ENCODE measurements around the gene ZFP62. TPM values are rescaled to one million over a fixed set of nuclear protein-coding genes. Genes with fewer than 3 reads are reported as not detected.

Gene ZFP62
- total RNA-seq, 1 donor from 2014 or later: 62.0 TPM

- Mint-ChIP-seq H3K27ac (no peak overlapping the region), H3K36me3 (ENCODE audit: insufficient read depth) (peaks cover 77% of the 10 kb centered on the region), H3K4me3 (ENCODE audit: low read depth) (no peak overlapping the region), H3K27me3 (no peaks in the 10 kb centered on the region), H3K4me1 (ENCODE audit: low read depth) (no peaks in the 10 kb centered on the region), H3K9me3 (ENCODE audit: low read depth) (peaks cover 79% of the 10 kb centered on the region)
- no peak for TF ChIP-seq CTCF (IDR thresholded peaks at IDR 0.05; ENCODE audit: unreplicated experiment)
- no peak for DNase-seq (ENCODE audit: low spot score, unreplicated experiment)
These were observed 14.1 kb downstream of the ZFP62 start for GRCh38 chr5:180847026-180847425.

DNA sequence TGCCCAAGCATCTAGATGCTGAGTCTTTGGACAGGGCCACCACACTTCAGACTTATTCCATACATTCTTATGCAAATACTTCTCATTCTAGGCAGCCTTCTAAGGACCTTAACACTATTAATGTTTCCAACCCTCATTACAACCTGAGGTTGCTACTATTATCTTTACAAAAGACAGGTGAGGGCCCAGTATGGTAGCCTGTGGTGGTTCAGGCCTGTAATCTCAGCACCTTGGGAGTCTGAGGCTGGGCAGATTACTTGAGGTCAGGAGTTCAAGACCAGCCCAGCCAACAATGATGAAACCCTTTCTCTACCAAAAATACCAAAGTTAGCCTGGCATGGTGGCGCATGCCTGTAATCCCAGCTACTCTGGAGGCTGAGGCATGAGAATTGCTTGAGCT is 16.2 kb downstream of the ZFP62 start:
- TF ChIP-seq CTCF (IDR thresholded peaks at IDR 0.05; ENCODE audit: unreplicated experiment): no peak
- Mint-ChIP-seq H3K36me3 (ENCODE audit: insufficient read depth) (peaks cover 59% of the 10 kb centered on the region), H3K9me3 (ENCODE audit: low read depth) (peaks cover 59% of the 10 kb centered on the region)

DNA sequence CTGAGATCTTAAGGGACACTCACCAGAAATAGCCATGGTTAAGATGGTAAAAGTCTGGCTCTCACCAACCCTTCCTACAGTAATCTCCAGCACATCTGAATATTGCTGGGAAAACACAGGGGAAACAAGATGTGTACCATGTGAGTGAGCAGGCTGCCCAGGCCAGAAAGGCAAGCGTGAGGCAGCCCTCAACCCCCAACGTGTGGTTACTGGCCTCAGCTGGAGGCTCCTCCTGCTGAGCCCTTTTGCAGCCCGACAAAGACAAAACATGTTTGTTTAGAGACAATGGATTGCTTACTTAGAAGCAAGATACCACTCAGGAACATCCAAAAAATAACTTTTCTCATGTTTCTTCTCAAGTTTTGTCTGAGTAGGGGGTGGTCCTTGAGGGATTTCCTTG is 16.6 kb downstream of the ZFP62 start:
- Mint-ChIP-seq H3K9me3 (ENCODE audit: low read depth) (peaks cover 56% of the 10 kb centered on the region), H3K27ac (no peak overlapping the region), H3K27me3 (no peaks in the 10 kb centered on the region), H3K36me3 (ENCODE audit: insufficient read depth) (peaks cover 55% of the 10 kb centered on the region), H3K4me3 (ENCODE audit: low read depth) (no peak overlapping the region), H3K4me1 (ENCODE audit: low read depth) (no peaks in the 10 kb centered on the region)
- no peak for DNase-seq (ENCODE audit: low spot score, unreplicated experiment)
- TF ChIP-seq CTCF (IDR thresholded peaks at IDR 0.05; ENCODE audit: unreplicated experiment): no peak

More for the DNA sequence above, 16.2 kb downstream of the ZFP62 start:
- Mint-ChIP-seq H3K27me3 (no peaks in the 10 kb centered on the region), H3K27ac (no peak overlapping the region), H3K4me1 (ENCODE audit: low read depth) (no peaks in the 10 kb centered on the region), H3K4me3 (ENCODE audit: low read depth) (no peak overlapping the region)
- no peak for DNase-seq (ENCODE audit: low spot score, unreplicated experiment)

DNA sequence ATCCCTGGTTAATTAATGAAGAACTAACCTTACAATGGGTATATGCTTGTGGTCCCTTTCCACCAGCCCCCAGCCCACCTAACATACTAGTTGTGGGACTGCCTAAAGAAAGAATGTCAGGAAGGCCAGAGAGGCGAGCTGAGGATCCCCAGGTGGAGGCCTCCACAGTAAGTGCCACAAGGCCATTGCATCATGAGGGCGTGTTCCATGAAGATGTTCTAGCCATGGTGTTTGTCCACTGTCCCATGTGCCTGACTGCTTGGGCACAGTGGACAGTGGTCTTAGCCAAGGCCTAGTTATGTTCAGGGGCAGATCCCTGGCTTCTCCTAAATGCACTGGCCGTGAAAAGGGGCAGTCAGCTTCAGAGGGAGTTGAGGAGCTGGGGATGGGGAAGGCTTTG is 21.1 kb downstream of the ZFP62 start:
- Mint-ChIP-seq H3K36me3 (ENCODE audit: insufficient read depth) (peaks cover 17% of the 10 kb centered on the region), H3K4me1 (ENCODE audit: low read depth) (no peaks in the 10 kb centered on the region), H3K27me3 (no peaks in the 10 kb centered on the region), H3K4me3 (ENCODE audit: low read depth) (no peak overlapping the region), H3K9me3 (ENCODE audit: low read depth) (peaks cover 18% of the 10 kb centered on the region), H3K27ac (no peak overlapping the region)
- DNase-seq (ENCODE audit: low spot score, unreplicated experiment): no peak
- TF ChIP-seq CTCF (IDR thresholded peaks at IDR 0.05; ENCODE audit: unreplicated experiment): no peak

GRCh38 chr5:180839227-180839626 is 21.8 kb downstream of the ZFP62 start:
- peaks cover 17% of the 10 kb centered on the region for H3K9me3 Mint-ChIP-seq (ENCODE audit: low read depth)
- no peak for TF ChIP-seq CTCF (IDR thresholded peaks at IDR 0.05; ENCODE audit: unreplicated experiment)
- no peak overlapping the region for H3K27ac Mint-ChIP-seq

More at GRCh38 chr5:180839227-180839626, 21.8 kb downstream of the ZFP62 start:
- Mint-ChIP-seq H3K36me3 (ENCODE audit: insufficient read depth) (peaks cover 16% of the 10 kb centered on the region), H3K4me3 (ENCODE audit: low read depth) (no peak overlapping the region), H3K27me3 (no peaks in the 10 kb centered on the region), H3K4me1 (ENCODE audit: low read depth) (no peaks in the 10 kb centered on the region)
- DNase-seq (ENCODE audit: low spot score, unreplicated experiment): no peak
